Gastroesophageal sphincter (tissue), 4 donors: ENCODE measurements around the gene NEIL1. TPM values are rescaled to one million over a fixed set of nuclear protein-coding genes. Genes with fewer than 3 reads are reported as not detected.

ENCODE experiments used
- ATAC-seq: fragments of 150-250 bp; one replicate; pipeline ENCODE4 v1.9.1; 2016; ENCODE audit warnings: mild to moderate bottlenecking, moderate library complexity
- H3K27ac ChIP-seq, 4 donors: fragments of 200-600 bp; sonication (generic) in 3 of 4; 1 replicate in 3 of 4; 2 replicates in 1 of 4; pipeline ENCODE4 v1.5.1; 2016 to 2019
- H3K27me3 ChIP-seq: fragments of 200-600 bp; sonication (generic); one replicate; pipeline ENCODE4 v1.5.1; 2019
- H3K36me3 ChIP-seq, 2 donors: fragments of 200-600 bp; sonication (generic); one replicate each; pipeline ENCODE4 v1.5.1; 2019; ENCODE audit warnings: control low read depth in 1 of 2
- H3K4me1 ChIP-seq, 3 donors: fragments of 200-600 bp; sonication (generic); 1 replicate in 2 of 3; 2 replicates in 1 of 3; pipeline ENCODE4 v1.5.1; 2016 to 2019; ENCODE audit warnings: control low read depth in 2 of 3
- H3K4me3 ChIP-seq, 2 donors: fragments of 200-600 bp; sonication (generic); one replicate each; pipeline ENCODE4 v1.5.1; 2019; ENCODE audit warnings: mild to moderate bottlenecking in 1 of 2, moderate library complexity in 1 of 2
- H3K9me3 ChIP-seq, 3 donors: fragments of 200-600 bp; sonication (generic); one replicate each; pipeline ENCODE4 v1.5.1; 2017 to 2019; ENCODE audit warnings: control low read depth in 2 of 3
- EP300 ChIP-seq: sonication (generic); formaldehyde crosslinking; IDR thresholded peaks from one replicate; pipeline ENCODE4 v1.6.1; 2017; ENCODE audit warnings: antibody characterized with exemption, mild to moderate bottlenecking
- POLR2A ChIP-seq, 2 donors: fragments of 450-650 bp; IDR thresholded peaks; one replicate each; pipeline ENCODE4 v1.6.1; 2017; ENCODE audit warnings: antibody characterized with exemption in 2 of 2, mild to moderate bottlenecking in 2 of 2, moderate library complexity in 1 of 2
- POLR2AphosphoS5 ChIP-seq: sonication (generic); formaldehyde crosslinking; IDR thresholded peaks from one replicate; pipeline ENCODE4 v1.6.1; 2017; ENCODE audit warnings: antibody characterized with exemption
- WGBS, 2 donors: methylation state at CpG; one replicate each; pipeline ENCODE4 v1.1.5; 2018; ENCODE audit warnings: low coverage in 1 of 2; 5-methylcytosine and 5-hydroxymethylcytosine counted together
- total RNA-seq, 4 donors: library from RNA; depleted of rRNA; stranded (reverse); fragments of >200 nt; gene quantifications; one replicate each; pipeline ENCODE4 v1.1.0, GENCODE V29; 2016
- TF ChIP-seq, protein P1 (sequence below), 4 experiments: fragments of 200-600 bp in 2 of 4; fragments of 450-650 bp in 2 of 4; sonication (generic) in 1 of 4; IDR thresholded peaks; one replicate each; pipeline ENCODE4 v1.5.1; 2017 to 2019; ENCODE audit warnings: antibody characterized with exemption in 4 of 4, mild to moderate bottlenecking in 2 of 4, moderate library complexity in 2 of 4

NEIL1 gene
- total RNA-seq, 4 donors from 2014 or later, result 8.7 to 47.8 (median 28.9) TPM

DNA sequence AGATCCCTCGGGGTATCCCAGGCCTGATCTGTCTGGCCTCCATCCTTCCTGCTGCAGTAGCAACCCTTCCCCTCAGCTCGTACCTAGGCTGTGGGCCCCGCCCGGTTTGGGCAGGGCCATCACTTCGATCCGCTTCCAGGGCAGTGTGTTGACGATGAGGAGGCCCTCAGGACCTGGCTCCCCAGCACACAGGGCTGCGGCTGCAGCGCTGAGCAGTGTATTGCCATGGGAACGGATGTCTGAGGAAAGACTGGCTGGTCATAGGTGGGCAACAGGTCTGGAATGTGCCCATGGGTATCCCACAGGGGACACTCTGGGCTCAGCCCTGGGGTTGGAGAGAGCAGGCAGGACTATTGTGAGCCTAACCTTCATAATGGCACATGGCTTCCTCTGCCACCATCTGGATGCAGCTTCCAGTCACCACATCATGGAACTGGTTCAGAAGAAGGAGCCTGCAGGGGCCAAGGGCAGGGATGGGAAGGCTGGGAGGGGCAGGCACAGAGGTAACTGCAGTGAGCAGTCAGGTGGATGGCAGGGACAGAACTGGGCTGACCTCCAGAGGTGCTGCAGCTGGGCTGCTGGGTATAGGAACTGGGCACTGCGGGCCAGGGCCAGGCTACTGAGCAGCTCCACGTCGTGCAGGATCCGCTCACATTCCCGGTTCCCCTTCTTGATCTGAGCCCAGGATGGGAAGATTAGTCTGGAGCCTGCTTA is 12.9 kb downstream of the NEIL1 start:
- Histone ChIP-seq H3K27ac (no peak overlapping the region), H3K4me3 (no peak overlapping the region), H3K9me3 (no peaks in the 10 kb centered on the region), H3K36me3 (peaks cover 0 to 100% of the 10 kb centered on the region in 2 donors), H3K4me1 (no peaks in the 10 kb centered on the region), H3K27me3 (no peaks in the 10 kb centered on the region)
- no peak for TF ChIP-seq EP300
- TF ChIP-seq, protein P1, sequence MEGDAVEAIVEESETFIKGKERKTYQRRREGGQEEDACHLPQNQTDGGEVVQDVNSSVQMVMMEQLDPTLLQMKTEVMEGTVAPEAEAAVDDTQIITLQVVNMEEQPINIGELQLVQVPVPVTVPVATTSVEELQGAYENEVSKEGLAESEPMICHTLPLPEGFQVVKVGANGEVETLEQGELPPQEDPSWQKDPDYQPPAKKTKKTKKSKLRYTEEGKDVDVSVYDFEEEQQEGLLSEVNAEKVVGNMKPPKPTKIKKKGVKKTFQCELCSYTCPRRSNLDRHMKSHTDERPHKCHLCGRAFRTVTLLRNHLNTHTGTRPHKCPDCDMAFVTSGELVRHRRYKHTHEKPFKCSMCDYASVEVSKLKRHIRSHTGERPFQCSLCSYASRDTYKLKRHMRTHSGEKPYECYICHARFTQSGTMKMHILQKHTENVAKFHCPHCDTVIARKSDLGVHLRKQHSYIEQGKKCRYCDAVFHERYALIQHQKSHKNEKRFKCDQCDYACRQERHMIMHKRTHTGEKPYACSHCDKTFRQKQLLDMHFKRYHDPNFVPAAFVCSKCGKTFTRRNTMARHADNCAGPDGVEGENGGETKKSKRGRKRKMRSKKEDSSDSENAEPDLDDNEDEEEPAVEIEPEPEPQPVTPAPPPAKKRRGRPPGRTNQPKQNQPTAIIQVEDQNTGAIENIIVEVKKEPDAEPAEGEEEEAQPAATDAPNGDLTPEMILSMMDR (IDR thresholded peaks at IDR 0.05), result no peak
- no peak for ATAC-seq
- no CpG with 5 or more reads among the region's 15 CpGs for WGBS, 2 donors

DNA sequence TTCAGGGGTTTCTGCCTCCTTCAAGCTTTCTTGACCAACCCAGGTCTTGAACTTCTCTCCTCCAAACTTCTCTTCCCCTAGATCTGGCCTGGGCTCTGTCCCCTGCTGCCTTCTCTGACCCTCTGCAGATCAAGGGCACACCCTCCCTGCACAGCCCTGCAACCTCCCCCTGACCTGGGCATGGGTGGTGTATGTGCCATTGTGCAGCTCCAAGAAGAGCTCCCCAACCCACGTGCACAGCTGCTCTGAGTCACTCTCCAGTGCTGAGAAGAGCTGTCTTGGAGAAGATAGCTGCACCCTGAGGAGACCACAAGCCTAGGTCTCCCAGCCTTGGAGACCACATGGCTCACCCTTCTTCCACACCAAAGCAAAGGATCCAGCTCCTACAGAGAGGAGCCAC is 13.6 kb downstream of the NEIL1 start:
- TF ChIP-seq, protein P1 (IDR thresholded peaks at IDR 0.05), result no peak
- TF ChIP-seq EP300 (no peak), POLR2AphosphoS5 (no peak), POLR2A (IDR thresholded peaks at IDR 0.05) (no peak)
- no peaks in the 10 kb centered on the region for H3K9me3 ChIP-seq
- H3K27ac ChIP-seq, result no peak overlapping the region

DNA sequence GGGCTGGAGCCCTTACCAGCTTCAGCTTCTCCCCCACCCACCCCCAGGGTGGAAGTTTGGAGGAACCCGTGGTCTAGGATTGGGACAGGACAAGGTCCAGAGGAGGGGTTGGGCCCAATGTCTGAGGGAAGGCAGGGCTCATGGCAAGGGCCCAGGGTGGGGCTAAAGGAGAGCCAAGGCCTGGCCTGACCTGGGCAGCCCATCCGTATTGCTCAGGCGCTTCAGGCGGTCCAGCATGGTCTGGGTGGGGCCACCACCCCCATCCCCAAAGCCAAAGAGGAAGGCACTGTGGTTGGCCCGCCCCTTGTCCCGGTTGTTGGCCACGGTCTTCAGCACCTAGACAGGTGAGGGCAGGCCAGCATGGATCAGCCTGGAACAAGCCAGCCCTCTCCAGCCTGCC is 14.0 kb downstream of the NEIL1 start:
- Histone ChIP-seq H3K36me3 (peaks cover 0 to 100% of the 10 kb centered on the region in 2 donors), H3K27me3 (no peaks in the 10 kb centered on the region), H3K27ac (no peak overlapping the region), H3K4me1 (no peaks in the 10 kb centered on the region), H3K9me3 (no peaks in the 10 kb centered on the region), H3K4me3 (no peak overlapping the region)
- no CpG with 5 or more reads among the region's 7 CpGs for WGBS, 2 donors
- TF ChIP-seq, protein P1 (IDR thresholded peaks at IDR 0.05), result no peak
- no peak for TF ChIP-seq POLR2AphosphoS5
- TF ChIP-seq POLR2A (IDR thresholded peaks at IDR 0.05), result no peak
- no peak for TF ChIP-seq EP300
- ATAC-seq, result peak; percentile 12

More for the DNA sequence above, 13.6 kb downstream of the NEIL1 start:
- no peaks in the 10 kb centered on the region for H3K4me1 ChIP-seq
- no CpG with 5 or more reads among the region's 1 CpG for WGBS, 2 donors
- no peak for ATAC-seq
- peaks cover 0 to 100% of the 10 kb centered on the region in 2 donors for H3K36me3 ChIP-seq
- no peak overlapping the region for H3K4me3 ChIP-seq
- H3K27me3 ChIP-seq, result no peaks in the 10 kb centered on the region

DNA sequence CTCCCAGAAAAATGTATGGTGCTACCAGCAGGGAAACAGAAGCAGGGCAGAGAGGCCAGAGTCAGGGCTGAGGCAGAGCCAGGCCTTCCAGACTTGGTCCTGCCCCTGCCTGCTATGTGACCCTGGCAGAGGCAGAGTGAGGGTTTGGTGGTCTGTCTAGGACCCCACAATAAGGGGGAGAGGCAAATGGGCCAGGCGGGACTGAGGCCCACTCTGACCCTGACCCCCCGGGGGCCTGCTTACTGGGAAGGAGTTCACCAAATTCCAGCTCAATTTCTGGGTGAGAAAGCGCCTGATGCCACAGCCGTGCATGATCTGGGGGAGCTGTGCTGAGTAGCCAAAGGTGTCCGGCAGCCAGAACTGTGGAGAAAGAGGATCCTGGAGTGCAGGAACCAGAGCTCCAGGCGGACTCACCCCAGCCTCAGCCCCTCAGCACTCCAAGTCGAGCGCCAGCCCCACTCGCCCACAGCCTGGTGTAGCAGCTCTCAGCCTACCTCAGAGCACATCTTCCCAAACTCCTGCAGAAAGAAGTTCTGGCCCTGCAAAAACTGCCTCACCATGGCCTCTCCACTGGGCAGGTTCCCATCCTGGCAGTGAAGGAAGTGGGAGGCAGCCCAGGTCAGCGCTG is 14.6 kb downstream of the NEIL1 start:
- Histone ChIP-seq H3K27ac (no peak overlapping the region), H3K4me3 (no peak overlapping the region), H3K9me3 (no peaks in the 10 kb centered on the region), H3K4me1 (peaks cover 0 to under 1% (median 0%) of the 10 kb centered on the region in 3 donors), H3K27me3 (no peaks in the 10 kb centered on the region), H3K36me3 (peaks cover 0 to 100% of the 10 kb centered on the region in 2 donors)
- no CpG with 5 or more reads among the region's 10 CpGs for WGBS, 2 donors
- no peak for ATAC-seq
- no peak for TF ChIP-seq EP300
- TF ChIP-seq POLR2A (IDR thresholded peaks at IDR 0.05), result no peak
- TF ChIP-seq, protein P1 (IDR thresholded peaks at IDR 0.05), result no peak
- TF ChIP-seq POLR2AphosphoS5, result no peak
